Ectodermal cell (in vitro differentiated cells): ENCODE data around the gene PAPPA.

Source experiments
- H3K27ac ChIP-seq: 2 replicates; pipeline ENCODE4 v1.7.0; 2013; ENCODE audit warnings: mild to moderate bottlenecking, low read depth, low read length; ENCODE audit not compliant: insufficient read depth, poor library complexity, severe bottlenecking
- H3K27me3 ChIP-seq: 2 replicates; pipeline ENCODE4 v1.7.0; 2013; ENCODE audit warnings: mild to moderate bottlenecking, low read length; ENCODE audit not compliant: insufficient read depth, control insufficient read depth, poor library complexity, severe bottlenecking
- H3K36me3 ChIP-seq: one replicate; pipeline ENCODE4 v1.7.0; 2013; ENCODE audit warnings: low read length; ENCODE audit not compliant: control insufficient read depth, insufficient read depth
- H3K4me1 ChIP-seq: one replicate; pipeline ENCODE4 v1.7.0; 2013; ENCODE audit warnings: low read length; ENCODE audit not compliant: control insufficient read depth, insufficient read depth
- H3K4me3 ChIP-seq: 2 replicates; pipeline ENCODE4 v1.7.0; 2013; ENCODE audit warnings: low read depth, low read length, control low read depth; ENCODE audit not compliant: insufficient read depth
- H3K9me3 ChIP-seq: 2 replicates; pipeline ENCODE4 v1.7.0; 2013; ENCODE audit warnings: mild to moderate bottlenecking, low read length, moderate library complexity; ENCODE audit not compliant: control insufficient read depth
- WGBS, 2 experiments: methylation state at CpG; one replicate each; pipeline ENCODE4 v1.1.7; 2013; ENCODE audit warnings: missing lambda C conversion rate in 2 of 2; 5-methylcytosine and 5-hydroxymethylcytosine counted together

The PAPPA gene

GRCh38 chr9:116196806-116197205 lies 43.2 kb downstream of the PAPPA start:
- Histone ChIP-seq H3K4me3 (no peak overlapping the region), H3K27ac (no peak overlapping the region), H3K27me3 (no peaks in the 10 kb centered on the region), H3K4me1 (no peaks in the 10 kb centered on the region), H3K9me3 (no peaks in the 10 kb centered on the region), H3K36me3 (no peaks in the 10 kb centered on the region)
- 93 to 100% methylated on average over 1 to 2 of the region's 2 CpGs for WGBS, 2 experiments

- no peaks in the 10 kb centered on the region for H3K36me3 ChIP-seq
- H3K4me1 ChIP-seq: no peaks in the 10 kb centered on the region
- H3K4me3 ChIP-seq: no peak overlapping the region
- H3K9me3 ChIP-seq: no peaks in the 10 kb centered on the region
- WGBS, 2 experiments: 96% methylated on average over 4 of the region's 4 CpGs
- no peaks in the 10 kb centered on the region for H3K27me3 ChIP-seq
- no peak overlapping the region for H3K27ac ChIP-seq
These were observed 44.8 kb downstream of the PAPPA start for GRCh38 chr9:116198344-116198743.

GRCh38 chr9:116202219-116202912 lies 48.8 kb downstream of the PAPPA start:
- 91 to 94% methylated on average over 5 of the region's 5 CpGs for WGBS, 2 experiments
- no peaks in the 10 kb centered on the region for H3K27me3 ChIP-seq
- H3K36me3 ChIP-seq: no peaks in the 10 kb centered on the region
- no peak overlapping the region for H3K4me3 ChIP-seq
- no peaks in the 10 kb centered on the region for H3K9me3 ChIP-seq
- no peaks in the 10 kb centered on the region for H3K4me1 ChIP-seq
- H3K27ac ChIP-seq: no peak overlapping the region

- Histone ChIP-seq H3K27ac (no peak overlapping the region), H3K27me3 (no peaks in the 10 kb centered on the region), H3K4me1 (no peaks in the 10 kb centered on the region), H3K36me3 (no peaks in the 10 kb centered on the region), H3K9me3 (no peaks in the 10 kb centered on the region), H3K4me3 (no peak overlapping the region)
- 94 to 95% methylated on average over 5 of the region's 5 CpGs for WGBS, 2 experiments
These were observed 50.8 kb downstream of the PAPPA start for GRCh38 chr9:116204252-116204882.

- Histone ChIP-seq H3K27ac (no peak overlapping the region), H3K36me3 (no peaks in the 10 kb centered on the region), H3K4me3 (no peak overlapping the region), H3K4me1 (no peaks in the 10 kb centered on the region), H3K27me3 (no peaks in the 10 kb centered on the region), H3K9me3 (no peaks in the 10 kb centered on the region)
- WGBS, 2 experiments: 93 to 100% methylated on average over 3 of the region's 4 CpGs
These were observed 54.0 kb downstream of the PAPPA start for GRCh38 chr9:116207371-116208111.

GRCh38 chr9:116208417-116209232 lies 55.0 kb downstream of the PAPPA start:
- Histone ChIP-seq H3K4me3 (no peak overlapping the region), H3K9me3 (no peaks in the 10 kb centered on the region), H3K4me1 (peaks cover 4% of the 10 kb centered on the region), H3K36me3 (no peaks in the 10 kb centered on the region), H3K27ac (no peak overlapping the region), H3K27me3 (no peaks in the 10 kb centered on the region)
- 92 to 93% methylated on average over 4 to 5 of the region's 5 CpGs for whole genome bisulfite sequencing, 2 experiments

- WGBS, 2 experiments: no CpG with 5 or more reads among the region's 1 CpG
- peaks cover 4% of the 10 kb centered on the region for H3K4me1 ChIP-seq
- H3K27me3 ChIP-seq: no peaks in the 10 kb centered on the region
- no peak overlapping the region for H3K27ac ChIP-seq
- no peaks in the 10 kb centered on the region for H3K9me3 ChIP-seq
- no peaks in the 10 kb centered on the region for H3K36me3 ChIP-seq
- no peak overlapping the region for H3K4me3 ChIP-seq
These were observed 56.0 kb downstream of the PAPPA start for GRCh38 chr9:116209414-116210116.

GRCh38 chr9:116212986-116213692 lies 59.5 kb downstream of the PAPPA start:
- Histone ChIP-seq H3K9me3 (no peaks in the 10 kb centered on the region), H3K4me1 (peaks cover 4% of the 10 kb centered on the region), H3K36me3 (no peaks in the 10 kb centered on the region), H3K4me3 (no peak overlapping the region), H3K27me3 (no peaks in the 10 kb centered on the region), H3K27ac (no peak overlapping the region)
- WGBS, 2 experiments: 64 to 75% methylated on average over 2 of the region's 2 CpGs

GRCh38 chr9:116213693-116214047 lies 60.1 kb downstream of the PAPPA start:
- no peaks in the 10 kb centered on the region for H3K36me3 ChIP-seq
- no peak overlapping the region for H3K27ac ChIP-seq
- H3K27me3 ChIP-seq: no peaks in the 10 kb centered on the region
- peaks cover 4% of the 10 kb centered on the region for H3K4me1 ChIP-seq
- H3K4me3 ChIP-seq: no peak overlapping the region
- 88 to 95% methylated on average over 2 to 3 of the region's 3 CpGs for WGBS, 2 experiments
- H3K9me3 ChIP-seq: no peaks in the 10 kb centered on the region
